Measurements from ENCODE around the gene PLD6.

DNA sequence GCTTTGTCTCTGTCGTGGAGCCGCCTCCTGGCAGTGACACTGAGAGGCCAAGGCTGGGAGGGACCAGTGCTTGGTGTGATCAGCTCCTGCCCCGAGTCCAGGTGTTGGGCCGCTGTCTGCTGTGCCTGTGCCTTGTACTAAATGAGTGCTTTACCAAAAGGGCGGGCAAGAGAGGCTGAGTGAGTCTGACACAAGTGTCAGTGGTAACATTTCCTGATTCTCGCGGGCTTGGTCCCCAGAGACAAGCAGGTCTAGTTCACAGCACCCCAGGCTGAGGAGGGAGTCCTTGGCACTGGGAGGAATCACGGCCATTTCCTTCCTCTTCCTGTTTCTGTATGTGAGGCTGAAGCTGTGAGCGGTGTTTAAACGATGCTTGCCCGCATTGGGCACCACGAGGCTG is 30.2 kb downstream of the PLD6 start:
- TF ChIP-seq GATA2 (IDR thresholded peaks at IDR 0.05; ENCODE audit: low read depth, low read length): no peak
- TF ChIP-seq GATA3 (IDR thresholded peaks at IDR 0.05; ENCODE audit: low read depth, low read length): no peak

All from SH-SY5Y (cell line).